ENCODE data around the gene PRR29.
"Not testable (repeated sequence)": the region's sequence is repeated elsewhere in the genome, so short reads cannot be mapped to it uniquely, and the experiment has no call there.

Gene PRR29

DNA sequence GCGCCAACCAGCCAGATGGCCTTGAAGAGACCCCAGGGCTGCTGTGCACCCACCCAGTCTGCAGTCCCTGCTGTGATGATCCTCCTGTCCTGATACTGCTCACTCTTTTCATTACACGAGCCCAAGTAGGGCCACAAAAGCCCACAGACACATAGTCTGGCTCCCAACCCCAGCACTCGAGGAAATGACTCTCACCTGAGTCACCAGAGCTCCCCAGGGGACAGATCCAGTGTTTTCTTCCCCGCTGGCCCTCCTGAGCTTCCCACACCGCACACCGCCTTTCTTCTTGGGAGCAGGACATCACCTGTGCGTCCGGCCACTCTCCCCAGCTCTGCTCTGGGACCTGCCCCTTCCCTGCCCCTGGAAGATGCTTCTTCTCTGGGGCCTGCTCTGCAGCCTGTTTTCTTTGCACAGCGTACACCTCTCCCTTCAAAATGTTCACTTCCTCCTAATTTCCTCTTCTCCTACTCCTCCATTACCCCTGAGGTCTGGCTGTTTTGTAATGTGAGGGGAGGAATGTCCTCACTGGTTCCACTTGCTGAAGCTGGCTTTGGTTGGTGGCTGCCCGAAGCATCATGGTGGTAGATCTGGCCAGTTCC lies 23.5 kb upstream of the PRR29 start:
- peak; percentile 75 for DNase-seq

GRCh38 chr17:63975541-63976092 lies 22.5 kb upstream of the PRR29 start:
- no peak for DNase-seq

- DNase-seq: no peak
These were observed 21.4 kb upstream of the PRR29 start for GRCh38 chr17:63976702-63977101.

- DNase-seq: no peak
These were observed 19.6 kb upstream of the PRR29 start for GRCh38 chr17:63978272-63979200.

DNA sequence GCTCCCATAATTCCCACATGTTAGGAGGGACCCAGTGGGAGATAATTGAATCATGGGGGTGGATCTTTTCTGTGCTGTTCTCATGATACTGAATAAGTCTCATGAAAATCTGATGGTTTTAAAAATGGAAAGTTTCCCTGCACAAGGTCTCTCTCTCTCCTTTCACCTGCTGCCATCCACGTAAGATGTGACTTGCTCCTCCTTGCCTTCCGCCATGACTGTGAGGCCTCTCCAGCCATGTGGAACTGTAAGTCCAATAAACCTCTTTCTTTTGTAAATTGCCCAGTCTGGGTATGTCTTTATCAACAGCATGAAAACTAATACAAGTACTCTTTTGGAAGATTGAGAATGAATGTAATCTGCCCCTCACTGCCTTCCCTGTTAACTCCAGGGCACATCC lies 15.5 kb upstream of the PRR29 start:
- DNase-seq: not testable (repeated sequence)

DNA sequence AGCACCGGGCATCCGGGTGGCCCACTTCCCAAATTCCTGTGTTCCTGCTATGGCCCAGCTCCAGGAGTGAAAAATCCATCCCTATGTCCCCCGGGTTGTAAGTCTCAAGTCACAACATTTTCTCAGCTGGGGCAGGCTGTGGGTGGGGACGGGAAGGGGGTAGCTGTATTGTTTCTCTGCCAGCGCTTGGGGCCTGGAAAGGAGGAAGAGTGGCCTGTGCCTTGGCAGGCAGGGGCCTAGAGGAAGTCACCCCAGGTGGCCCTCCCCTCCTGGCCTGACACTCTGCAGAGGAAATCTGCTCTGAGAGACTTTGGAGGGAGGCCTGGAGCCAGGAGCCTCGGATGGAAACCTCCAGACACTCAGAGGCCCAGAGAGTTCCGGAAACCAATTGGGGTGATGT lies 14.8 kb upstream of the PRR29 start:
- peak; percentile 19 for DNase-seq

GRCh38 chr17:63984236-63984635 lies 13.9 kb upstream of the PRR29 start:
- no peak for DNase-seq

DNA sequence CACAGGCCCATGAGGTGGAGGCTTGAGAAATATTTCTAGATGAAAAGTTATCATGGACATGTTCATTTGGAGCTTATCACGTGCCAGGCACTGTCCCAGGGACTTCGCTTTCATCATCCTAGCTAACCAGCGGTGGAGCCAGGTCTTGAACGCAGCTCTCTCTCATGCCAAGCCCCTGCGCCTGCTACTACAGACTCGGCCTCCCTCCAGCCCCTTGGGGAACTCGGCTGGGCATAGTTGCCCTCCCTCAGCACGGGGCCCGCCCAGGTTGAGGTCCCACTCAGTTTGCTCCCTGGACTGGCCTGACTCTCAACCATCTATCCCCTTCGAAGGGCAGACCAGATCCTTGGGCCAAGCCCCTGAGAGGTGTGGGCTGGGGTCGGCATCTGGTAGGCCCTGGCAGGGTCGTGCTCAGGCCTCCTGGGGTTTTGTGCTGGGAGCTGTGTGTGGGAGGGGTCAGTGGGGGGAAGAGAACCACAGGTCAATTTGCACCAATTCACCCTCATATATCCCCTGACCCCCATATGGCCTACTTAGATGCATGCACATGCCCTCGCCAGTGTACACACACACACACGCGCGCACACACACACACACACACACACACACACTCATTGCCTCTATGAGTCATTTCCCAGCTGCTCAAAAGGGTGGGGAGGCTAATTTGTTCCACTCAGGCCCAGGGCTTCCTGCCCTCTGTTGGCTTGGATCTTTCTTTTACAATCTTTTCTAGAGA lies 13.3 kb upstream of the PRR29 start:
- peak; percentile 90 for DNase-seq

- DNase-seq: no peak
These were observed 12.6 kb upstream of the PRR29 start for GRCh38 chr17:63985387-63986140.

DNA sequence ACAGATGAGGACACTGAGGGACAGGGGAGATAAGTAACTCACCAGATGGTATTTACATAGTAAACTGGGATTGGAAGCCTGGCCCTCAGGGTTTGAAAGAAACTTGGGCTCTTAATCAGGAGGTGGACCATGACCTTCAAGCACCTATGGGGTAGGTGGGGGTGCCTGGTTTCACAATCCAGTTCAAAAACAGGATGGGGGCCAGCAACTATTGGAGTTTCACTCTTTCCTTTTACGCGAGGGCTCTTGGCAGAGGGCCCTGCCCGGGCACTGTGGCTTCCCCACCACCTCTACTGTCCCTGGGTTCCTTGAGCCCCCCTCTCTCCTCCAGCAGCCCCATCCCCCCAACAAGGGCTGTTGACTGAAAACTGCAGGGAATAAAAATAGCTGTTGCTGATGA lies 11.3 kb upstream of the PRR29 start:
- DNase-seq: no peak

DNA sequence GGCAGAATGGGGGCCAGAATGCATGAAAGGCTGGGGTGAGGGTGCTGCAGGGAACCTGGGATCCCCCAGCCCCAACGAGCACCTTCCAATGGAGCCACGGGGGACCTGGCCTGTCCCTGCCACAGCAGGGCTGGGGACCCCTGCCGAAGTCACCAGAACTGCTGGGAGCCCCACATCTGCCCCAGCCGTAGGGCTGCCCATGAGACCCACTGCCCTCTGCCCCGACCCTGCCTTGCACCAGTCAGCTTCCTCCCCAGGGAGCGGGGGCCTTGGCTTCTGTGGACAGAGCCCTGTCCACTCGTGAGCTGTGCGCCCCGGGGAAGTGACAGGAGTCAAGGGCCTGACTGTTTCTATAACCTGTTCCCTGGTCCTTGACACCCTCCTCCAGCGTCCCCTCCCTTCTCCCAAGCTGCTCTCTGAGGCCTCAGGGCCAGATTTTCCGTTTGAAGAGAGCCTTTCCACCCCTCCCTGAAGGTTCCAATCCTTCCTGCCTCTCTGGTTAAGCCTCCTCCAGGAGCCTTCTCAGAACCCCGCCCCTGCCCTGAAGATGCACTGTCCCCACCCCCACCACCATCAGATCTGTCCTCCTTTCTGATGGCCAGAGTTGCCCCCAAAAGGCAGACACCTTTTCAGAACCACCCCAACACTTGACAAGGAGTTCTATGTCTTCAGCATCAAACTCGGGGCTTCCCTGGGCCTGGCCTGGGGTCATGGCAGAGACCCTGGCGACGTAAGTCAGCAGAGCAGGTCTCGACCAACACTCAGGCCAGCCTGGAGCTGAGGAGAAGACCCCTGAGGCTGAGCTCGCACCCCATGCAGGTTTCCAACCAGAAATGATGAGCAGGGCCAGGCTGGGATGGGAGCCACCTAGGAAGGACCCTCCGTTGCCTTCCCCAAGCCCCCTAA lies 10.7 kb upstream of the PRR29 start:
- no peak for DNase-seq

DNA sequence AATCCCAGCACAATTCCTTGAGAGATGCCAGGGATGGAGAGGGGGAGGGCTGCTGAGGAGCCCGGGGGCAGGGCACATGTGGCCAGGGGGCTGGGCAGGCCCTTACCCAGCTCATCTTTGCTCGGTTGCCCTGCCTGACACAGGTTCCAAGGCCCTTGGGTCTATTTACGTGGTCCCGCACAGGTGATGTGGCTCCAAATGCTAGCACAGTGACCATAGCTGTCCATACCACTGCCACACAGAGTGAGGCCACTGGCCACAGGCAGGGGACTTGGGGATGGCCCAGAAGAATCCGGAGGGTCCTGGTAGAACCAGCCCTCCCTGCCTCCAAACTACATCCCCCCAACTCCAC lies 10.0 kb upstream of the PRR29 start:
- DNase-seq: no peak

GRCh38 chr17:63988741-63989621 lies 9.2 kb upstream of the PRR29 start:
- peak; percentile 28 for DNase-seq

- DNase-seq: no peak
These were observed 8.4 kb upstream of the PRR29 start for GRCh38 chr17:63989622-63990345.

DNA sequence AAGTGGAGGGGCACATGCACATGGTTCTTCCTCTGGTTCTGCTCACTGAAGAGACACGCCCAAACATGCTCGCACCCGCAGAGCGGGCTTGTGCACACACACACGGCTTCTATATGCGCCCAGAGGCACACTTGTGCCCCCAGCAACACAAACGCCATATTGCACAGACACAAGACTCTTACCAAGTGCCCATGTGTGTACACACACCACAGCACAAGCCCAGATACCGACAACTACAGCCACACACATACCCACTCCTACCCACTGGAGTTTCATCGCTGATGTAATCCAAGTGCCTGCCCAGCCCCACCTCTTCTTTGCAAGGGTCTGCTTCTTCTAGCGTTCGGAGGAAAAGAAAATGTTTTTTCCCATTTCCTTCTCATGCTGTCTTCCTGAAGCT lies 6.5 kb upstream of the PRR29 start:
- DNase-seq: no peak

- DNase-seq: no peak
These were observed 4.7 kb upstream of the PRR29 start for GRCh38 chr17:63993368-63993985.

DNA sequence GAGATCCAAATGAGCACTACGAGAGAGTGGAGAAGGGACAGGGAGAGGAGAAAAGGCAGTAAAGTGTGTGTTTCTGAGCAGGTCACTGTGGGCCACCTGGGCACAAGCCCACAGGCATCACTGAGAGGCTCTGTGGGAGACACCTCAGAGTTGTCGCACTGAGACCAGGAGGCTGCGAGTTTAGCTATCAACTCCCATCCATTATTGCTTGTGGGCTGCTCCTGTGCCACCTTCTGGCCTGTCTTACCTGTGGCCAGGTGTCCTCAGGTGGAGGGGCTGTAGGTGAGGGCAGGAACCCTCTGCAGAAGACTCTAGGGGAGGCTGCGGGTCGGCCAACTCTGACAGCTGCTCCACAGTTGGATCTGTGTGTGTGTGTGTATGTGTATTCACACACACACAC lies 2.5 kb upstream of the PRR29 start:
- no peak for DNase-seq

DNA sequence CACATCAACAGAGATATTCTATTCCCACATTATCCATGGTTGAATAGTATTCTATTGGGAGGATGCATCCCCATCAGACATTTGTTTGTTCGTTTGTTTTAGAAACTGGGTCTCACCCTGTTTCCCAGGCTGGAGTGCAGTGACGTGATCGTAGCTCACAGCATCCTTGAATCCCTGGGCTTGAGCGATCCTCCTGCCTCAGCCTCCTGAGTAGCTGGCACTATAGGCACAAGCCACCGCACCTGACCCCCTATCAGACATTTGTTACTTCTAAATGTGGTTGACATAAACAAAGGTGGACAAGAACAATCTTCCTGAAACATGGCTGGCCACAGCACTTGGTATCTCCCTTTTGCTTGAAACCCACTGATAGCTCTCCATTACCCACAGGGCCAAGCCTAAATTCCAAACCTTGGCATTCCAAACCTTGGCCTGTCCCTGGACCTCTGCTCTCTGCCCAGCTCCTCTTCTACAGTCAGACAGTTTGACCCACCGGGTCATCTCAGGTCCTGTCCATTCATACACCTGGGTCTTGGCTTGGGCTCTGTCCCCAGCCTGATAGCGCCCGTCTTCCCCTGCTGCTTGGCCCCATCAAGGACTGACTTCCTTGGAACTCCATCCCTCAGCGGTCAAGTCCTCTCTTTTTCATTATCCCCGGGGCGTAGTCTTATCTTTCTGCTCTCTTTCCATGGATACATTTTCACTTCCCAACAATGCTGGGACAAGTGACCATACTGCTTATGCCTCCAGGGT lies 1.5 kb upstream of the PRR29 start:
- no peak for DNase-seq

All from fibroblast of skin of back (primary cell).